ENCODE data around the gene RDM1. TPM values are rescaled to one million over a fixed set of nuclear protein-coding genes. Genes with fewer than 3 reads are reported as not detected.

RDM1 gene
- total RNA-seq, 1 experiment from 2014 or later = 11.7 TPM

GRCh38 chr17:35920229-35920628, 10.3 kb downstream of the RDM1 start:
- intact Hi-C loops (cut with micrococcal nuclease) = no loop called here
- Histone ChIP-seq H3K36me3 (ENCODE audit: control insufficient read depth in 1 of 2, insufficient read depth in 2 of 2, low read length in 2 of 2) (no peaks in the 10 kb centered on the region; a peak in 1 of 4 replicates), H3K4me3 (replicated peaks in 1 of 2; ENCODE audit: low read depth in 1 of 2, low read length in 2 of 2) (no peak overlapping the region), H3K4me1 (ENCODE audit: control insufficient read depth in 1 of 2, insufficient read depth in 2 of 2, low read length in 2 of 2) (no peaks in the 10 kb centered on the region), H3K79me2 (ENCODE audit: insufficient read depth, low read length) (no peaks in the 10 kb centered on the region), H2AFZ (ENCODE audit: low read depth, low read length, poor library complexity, severe bottlenecking) (no peak overlapping the region), H3K9me2 (ENCODE audit: insufficient read depth) (no peaks in the 10 kb centered on the region), H3K9me3 (ENCODE audit: control insufficient read depth in 1 of 2, insufficient read depth in 1 of 2, low read depth in 1 of 2, low read length in 2 of 2) (no peaks in the 10 kb centered on the region), H3K4me2 (ENCODE audit: low read length) (no peak overlapping the region), H3K27me3 (ENCODE audit: insufficient read depth, low read length) (no peaks in the 10 kb centered on the region), H3K9ac (ENCODE audit: low read length) (no peak overlapping the region), H3K27ac (ENCODE audit: low read depth, low read length) (no peak overlapping the region), H4K20me1 (ENCODE audit: insufficient read depth) (no peaks in the 10 kb centered on the region)
- DNase-seq (ENCODE audit: low read depth, low spot score) (no peak), ATAC-seq (no peak)
- ChIA-PET POLR2A (no interaction called here), CTCF (no interaction called here), RAD21 (ENCODE audit: low non-redundant PET in 1 of 2, low total read pairs in 2 of 2, uncharacterized antibody in 2 of 2, unreplicated experiment in 2 of 2) (no interaction called here)
- no TSS peak for BruUV-seq (replicated peaks)
- TF ChIP-seq TCF7L2 (IDR thresholded peaks at IDR 0.05; ENCODE audit: borderline replicate concordance, extremely low read depth, insufficient read depth, insufficient read length) (no peak), EGR1 (IDR thresholded peaks at IDR 0.05; ENCODE audit: low read depth) (no peak), SRF (IDR thresholded peaks at IDR 0.05; ENCODE audit: low read depth) (no peak), YY1 (IDR thresholded peaks at IDR 0.05; ENCODE audit: extremely low read depth, insufficient replicate concordance, low read depth, low read length) (no peak), ZBTB33 (IDR thresholded peaks at IDR 0.05; ENCODE audit: extremely low read depth, insufficient replicate concordance, low read length) (no peak), EZH2phosphoT487 (IDR thresholded peaks at IDR 0.05; ENCODE audit: borderline replicate concordance) (no peak)

- POLR2A ChIA-PET = no interaction called here
- TF ChIP-seq SRF (IDR thresholded peaks at IDR 0.05; ENCODE audit: low read depth) (no peak), CEBPB (IDR thresholded peaks at IDR 0.05; ENCODE audit: low read depth) (no peak), CBX3 (IDR thresholded peaks at IDR 0.05; ENCODE audit: low read depth) (no peak), ZNF274 (IDR thresholded peaks at IDR 0.05; ENCODE audit: low read depth, low read length) (no peak), TCF7L2 (IDR thresholded peaks at IDR 0.05; ENCODE audit: borderline replicate concordance, extremely low read depth, insufficient read depth, insufficient read length) (no peak), REST (IDR thresholded peaks at IDR 0.05; ENCODE audit: low read depth) (no peak), EZH2phosphoT487 (IDR thresholded peaks at IDR 0.05; ENCODE audit: borderline replicate concordance) (no peak), ATF3 (IDR thresholded peaks at IDR 0.05) (no peak), MAX (IDR thresholded peaks at IDR 0.05) (no peak)
Observed at GRCh38 chr17:35918665-35919064, 11.9 kb downstream of the RDM1 start.

More at GRCh38 chr17:35918665-35919064, 11.9 kb downstream of the RDM1 start:
- no peak overlapping the region for H3K4me3 ChIP-seq (replicated peaks in 1 of 2; ENCODE audit: low read depth in 1 of 2, low read length in 2 of 2)
- H3K27me3 ChIP-seq (ENCODE audit: insufficient read depth, low read length) = no peaks in the 10 kb centered on the region
- H3K36me3 ChIP-seq (ENCODE audit: control insufficient read depth in 1 of 2, insufficient read depth in 2 of 2, low read length in 2 of 2) = no peaks in the 10 kb centered on the region; a peak in 1 of 4 replicates
- ChIA-PET CTCF (no interaction called here), RAD21 (ENCODE audit: low non-redundant PET in 1 of 2, low total read pairs in 2 of 2, uncharacterized antibody in 2 of 2, unreplicated experiment in 2 of 2) (no interaction called here)
- DNase-seq (ENCODE audit: low read depth, low spot score) = no peak
- H3K9ac ChIP-seq (ENCODE audit: low read length) = no peak overlapping the region
- no peaks in the 10 kb centered on the region for H3K9me3 ChIP-seq (ENCODE audit: control insufficient read depth in 1 of 2, insufficient read depth in 1 of 2, low read depth in 1 of 2, low read length in 2 of 2)
- no peaks in the 10 kb centered on the region for H4K20me1 ChIP-seq (ENCODE audit: insufficient read depth)
- no peaks in the 10 kb centered on the region for H3K4me1 ChIP-seq (ENCODE audit: control insufficient read depth in 1 of 2, insufficient read depth in 2 of 2, low read length in 2 of 2)
- no peak for ATAC-seq
- no peak overlapping the region for H2AFZ ChIP-seq (ENCODE audit: low read depth, low read length, poor library complexity, severe bottlenecking)
- H3K79me2 ChIP-seq (ENCODE audit: insufficient read depth, low read length) = no peaks in the 10 kb centered on the region
- H3K4me2 ChIP-seq (ENCODE audit: low read length) = no peak overlapping the region
- no peak overlapping the region for H3K27ac ChIP-seq (ENCODE audit: low read depth, low read length)
- BruUV-seq (replicated peaks) = no TSS peak
- no peaks in the 10 kb centered on the region for H3K9me2 ChIP-seq (ENCODE audit: insufficient read depth)
- intact Hi-C loops (cut with micrococcal nuclease) = no loop called here
